ENCODE data around the gene HCRTR1.

GRCh38 chr1:31632649-31633048, 15.2 kb downstream of the HCRTR1 start:
- TF ChIP-seq CTCF (IDR thresholded peaks at IDR 0.05) (no peak), POLR2A (IDR thresholded peaks at IDR 0.05) (no peak)

Data from right lobe of liver (tissue), 4 donors.